GM23338 (cell line): ENCODE data around the gene OR6C2. TPM values are rescaled to one million over a fixed set of nuclear protein-coding genes. Genes with fewer than 3 reads are reported as not detected.

ENCODE experiments used
- ATAC-seq: fragments of 200-7000 bp; cut with Tn5 transposase; 3 replicates; pipeline ENCODE4 v1.9.1; 2020
- DNase-seq: peaks from one replicate; pipeline ENCODE4 v3.0.0-alpha.2; 2015; ENCODE audit warnings: low spot score
- H2AFZ ChIP-seq: fragments of 200-600 bp; sonication (generic); 2 replicates; pipeline ENCODE4 v1.8.0; 2016; ENCODE audit warnings: antibody characterized with exemption, mild to moderate bottlenecking, moderate library complexity
- H3F3A ChIP-seq: fragments of 200-600 bp; sonication (generic); replicated peaks from 2 replicates; pipeline ENCODE4 v1.8.0; 2017; ENCODE audit warnings: antibody characterized with exemption, mixed run types, low read depth
- H3K27ac ChIP-seq: fragments of 200-600 bp; sonication (generic); 2 replicates; pipeline ENCODE4 v1.6.1; 2016; ENCODE audit warnings: low read depth
- H3K27me3 ChIP-seq: fragments of 200-600 bp; sonication (generic); 2 replicates; pipeline ENCODE4 v1.8.0; 2016; ENCODE audit warnings: mild to moderate bottlenecking, mixed run types, moderate library complexity; ENCODE audit not compliant: insufficient read depth
- H3K36me3 ChIP-seq: fragments of 200-600 bp; sonication (generic); 2 replicates; pipeline ENCODE4 v1.8.0; 2016; ENCODE audit warnings: mild to moderate bottlenecking; ENCODE audit not compliant: insufficient read depth
- H3K4me1 ChIP-seq: fragments of 200-600 bp; sonication (generic); 2 replicates; pipeline ENCODE4 v1.8.0; 2016; ENCODE audit warnings: mild to moderate bottlenecking, moderate library complexity; ENCODE audit not compliant: insufficient read depth
- H3K4me2 ChIP-seq: fragments of 200-600 bp; sonication (generic); 2 replicates; pipeline ENCODE4 v1.7.1; 2017; ENCODE audit warnings: mixed run types
- H3K4me3 ChIP-seq: fragments of 200-600 bp; sonication (generic); 2 replicates; pipeline ENCODE4 v1.6.1; 2016; ENCODE audit warnings: mixed run types
- H3K79me2 ChIP-seq: fragments of 200-600 bp; sonication (generic); replicated peaks from 2 replicates; pipeline ENCODE4 v1.8.0; 2017; ENCODE audit warnings: mild to moderate bottlenecking; ENCODE audit not compliant: insufficient read depth
- H3K9me2 ChIP-seq: fragments of 200-600 bp; sonication (generic); 2 replicates; pipeline ENCODE4 v1.8.0; 2017; ENCODE audit not compliant: insufficient read depth
- H4K20me1 ChIP-seq: fragments of 200-600 bp; sonication (generic); replicated peaks from 2 replicates; pipeline ENCODE4 v1.8.0; 2017; ENCODE audit warnings: mild to moderate bottlenecking; ENCODE audit not compliant: insufficient read depth
- H3K27ac Mint-ChIP-seq: 2 replicates; pipeline ENCODE4 v1.8.0; 2020; ENCODE audit warnings: inconsistent platforms, mild to moderate bottlenecking, moderate library complexity, mixed read lengths
- H3K27me3 Mint-ChIP-seq: 3 replicates; pipeline ENCODE4 v1.8.0; 2022; ENCODE audit warnings: low read depth, mild to moderate bottlenecking, moderate library complexity, mixed read lengths, inconsistent platforms; ENCODE audit not compliant: insufficient read depth, poor library complexity
- H3K36me3 Mint-ChIP-seq: 3 replicates; pipeline ENCODE4 v1.8.0; 2021; ENCODE audit warnings: low read depth, mild to moderate bottlenecking, inconsistent platforms, moderate library complexity, mixed read lengths
- H3K4me1 Mint-ChIP-seq: 3 replicates; pipeline ENCODE4 v1.8.0; 2020; ENCODE audit warnings: mild to moderate bottlenecking, inconsistent platforms, mixed read lengths
- H3K4me3 Mint-ChIP-seq: 3 replicates; pipeline ENCODE4 v1.8.0; 2021; ENCODE audit warnings: moderate library complexity, mild to moderate bottlenecking, inconsistent platforms, mixed read lengths
- H3K9me3 Mint-ChIP-seq: 3 replicates; pipeline ENCODE4 v1.8.0; 2020; ENCODE audit warnings: moderate library complexity, mild to moderate bottlenecking, inconsistent platforms, mixed read lengths
- CREB1 ChIP-seq: fragments of 250-450 bp; sonication (Bioruptor Pico); IDR thresholded peaks from 2 replicates; pipeline ENCODE4 v1.5.0; 2020; ENCODE audit warnings: low read depth, mild to moderate bottlenecking, moderate library complexity
- CTCF ChIP-seq, 2 experiments: fragments of 200-600 bp in 1 of 2; sonication (generic) in 1 of 2; conservative IDR thresholded peaks; 2 replicates each; pipeline versions ENCODE4 v1.5.1 to v1.6.1; 2016 to 2017; ENCODE audit warnings: antibody characterized with exemption in 2 of 2, low read depth in 2 of 2, mild to moderate bottlenecking in 2 of 2, moderate library complexity in 1 of 2
- ETS1 ChIP-seq: IDR thresholded peaks from 2 replicates; pipeline ENCODE4 v1.6.1; 2016; ENCODE audit warnings: antibody characterized with exemption
- EZH2 ChIP-seq: fragments of 200-600 bp; sonication (generic); IDR thresholded peaks from one replicate; pipeline ENCODE4 v1.8.0; 2017; ENCODE audit warnings: antibody characterized with exemption, mild to moderate bottlenecking, low read depth; ENCODE audit not compliant: unreplicated experiment
- EZH2phosphoT487 ChIP-seq: fragments of 200-600 bp; sonication (generic); IDR thresholded peaks from one replicate; pipeline ENCODE4 v1.8.1; 2018; ENCODE audit warnings: antibody characterized with exemption; ENCODE audit not compliant: unreplicated experiment
- JUNB ChIP-seq: IDR thresholded peaks from one replicate; pipeline ENCODE4 v1.6.1; 2016; ENCODE audit warnings: antibody characterized with exemption; ENCODE audit not compliant: unreplicated experiment
- NANOG ChIP-seq: IDR thresholded peaks from 2 replicates; pipeline ENCODE4 v1.6.1; 2016; ENCODE audit warnings: antibody characterized with exemption, borderline replicate concordance
- POLR2AphosphoS5 ChIP-seq: IDR thresholded peaks from 2 replicates; pipeline ENCODE4 v1.6.1; 2016; ENCODE audit warnings: antibody characterized with exemption, low read depth
- REST ChIP-seq: IDR thresholded peaks from one replicate; pipeline ENCODE4 v1.6.1; 2018; ENCODE audit warnings: antibody characterized with exemption; ENCODE audit not compliant: unreplicated experiment
- STAT1 ChIP-seq: IDR thresholded peaks from one replicate; pipeline ENCODE4 v1.6.1; 2016; ENCODE audit warnings: antibody characterized with exemption; ENCODE audit not compliant: unreplicated experiment
- ZNF114 ChIP-seq: fragments of 250-450 bp; sonication (Bioruptor Pico); IDR thresholded peaks from 2 replicates; pipeline ENCODE4 v1.5.0; 2020; ENCODE audit warnings: mild to moderate bottlenecking, moderate library complexity
- ZNF331 ChIP-seq: fragments of 250-450 bp; sonication (Bioruptor Pico); IDR thresholded peaks from 2 replicates; pipeline ENCODE4 v1.5.0; 2020; ENCODE audit warnings: low read depth, mild to moderate bottlenecking, moderate library complexity
- ZNF462 ChIP-seq: fragments of 250-450 bp; sonication (Bioruptor Pico); IDR thresholded peaks from 2 replicates; pipeline ENCODE4 v1.5.0; 2020; ENCODE audit warnings: mild to moderate bottlenecking, moderate library complexity
- long read RNA-seq: library from polyadenylated mRNA; unstranded; transcript quantifications from one replicate; pipeline ENCODE4 v2.0.0, GENCODE V29; 2020; ENCODE audit not compliant: unreplicated experiment
- polyA plus RNA-seq: library from polyadenylated mRNA; unstranded; fragments of >200 nt; fragmentation: Nextera tagmentation; extraction: Ambion mirVana; gene quantifications from 2 replicates; pipeline ENCODE4 v1.2.1, GENCODE V29; 2016
- total RNA-seq: library from RNA; depleted of rRNA; stranded (reverse); fragments of >200 nt; shearing (Covaris generic); gene quantifications from 2 replicates; pipeline ENCODE4 v1.2.3, GENCODE V29; 2014; rRNA removed

Gene OR6C2
- total RNA-seq (not detected in 2 replicates), polyA plus RNA-seq (not detected in 2 replicates)
- long read RNA-seq = 0 reads

GRCh38 chr12:55443776-55444175 is at the start of gene OR6C2:
TSS of gene OR6C2 (plus strand) at chr12:55444076. CDS start at chr12:55452214, 8,138 bp downstream.
- H3K27ac Mint-ChIP-seq = no peak within 1 kb of the TSS
- no peaks in the 10 kb centered on the region for H4K20me1 ChIP-seq
- H3K36me3 ChIP-seq = no peaks in the 10 kb centered on the region
- no peaks in the 10 kb centered on the region for H3F3A ChIP-seq
- 0 out of 2 replicates have a peak within 1 kb of the TSS, but pooled peaks have one; percentile 11 for H2AFZ ChIP-seq
- H3K4me1 Mint-ChIP-seq = no peaks in the 10 kb centered on the region
- H3K9me2 ChIP-seq = no peaks in the 10 kb centered on the region
- no peak for ATAC-seq
- H3K36me3 Mint-ChIP-seq = peaks cover 11% of the 10 kb centered on the region; the same call in 2 of the 3 replicates
- no peaks in the 10 kb centered on the region for H3K4me1 ChIP-seq
- H3K27me3 Mint-ChIP-seq = no peaks in the 10 kb centered on the region
- no peak for DNase-seq
- H3K9me3 Mint-ChIP-seq = peaks cover 19% of the 10 kb centered on the region
- H3K27ac ChIP-seq = no peak within 1 kb of the TSS
- H3K79me2 ChIP-seq = no peaks in the 10 kb centered on the region
- no peak within 1 kb of the TSS for H3K4me3 ChIP-seq
- H3K4me2 ChIP-seq = no peak within 1 kb of the TSS
- no peak within 1 kb of the TSS for H3K4me3 Mint-ChIP-seq
- H3K27me3 ChIP-seq = no peaks in the 10 kb centered on the region
- TF ChIP-seq ZNF114 (CRISPR knock-in tag) = no peak
- no peak for TF ChIP-seq CTCF (conservative IDR thresholded peaks at IDR 0.05; ENCODE audit: low read depth in 2 of 2)
- TF ChIP-seq JUNB = no peak
- TF ChIP-seq EZH2phosphoT487 = no peak
- TF ChIP-seq ETS1 = no peak
- TF ChIP-seq ZNF331 (CRISPR knock-in tag) = no peak
- no peak for TF ChIP-seq REST
- TF ChIP-seq POLR2AphosphoS5 = no peak
- no peak for TF ChIP-seq ZNF462 (CRISPR knock-in tag)
- no peak for TF ChIP-seq CREB1 (CRISPR knock-in tag)
- TF ChIP-seq NANOG = no peak
- TF ChIP-seq EZH2 = no peak
- no peak for TF ChIP-seq STAT1
